NCI-H2196 treated with DMSO at 0.1 percent for 48 hours (cell line): ENCODE data around the gene IDUA.
A peak's percentile ranks its signal among the peaks of the same experiment; 100 is the strongest.
"Not testable (repeated sequence)": the region's sequence is repeated elsewhere in the genome, so short reads cannot be mapped to it uniquely, and the experiment has no call there.

Experiments used
- DNase-seq: peaks from one replicate; lab custom pipeline; 2025; ENCODE audit not compliant: unreplicated experiment; lab: John Stamatoyannopoulos, UW

IDUA gene

DNA sequence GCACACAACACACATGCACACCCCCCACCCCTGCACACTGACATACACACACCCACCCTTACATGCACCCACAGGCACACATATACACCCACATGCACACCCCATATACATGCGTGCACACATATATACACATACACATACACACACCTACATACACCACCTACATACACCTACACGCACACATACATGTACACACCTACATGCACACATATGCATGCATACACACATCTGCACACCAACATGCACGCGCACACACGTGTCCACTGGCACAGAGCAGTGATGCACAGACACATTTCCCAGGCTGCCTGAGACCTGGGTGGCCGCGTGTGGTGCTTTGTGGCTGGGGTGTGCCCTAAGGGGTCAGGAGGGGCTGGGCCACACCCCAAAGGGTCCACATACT lies 56.3 kb downstream of the IDUA start:
- no peak for DNase-seq

DNA sequence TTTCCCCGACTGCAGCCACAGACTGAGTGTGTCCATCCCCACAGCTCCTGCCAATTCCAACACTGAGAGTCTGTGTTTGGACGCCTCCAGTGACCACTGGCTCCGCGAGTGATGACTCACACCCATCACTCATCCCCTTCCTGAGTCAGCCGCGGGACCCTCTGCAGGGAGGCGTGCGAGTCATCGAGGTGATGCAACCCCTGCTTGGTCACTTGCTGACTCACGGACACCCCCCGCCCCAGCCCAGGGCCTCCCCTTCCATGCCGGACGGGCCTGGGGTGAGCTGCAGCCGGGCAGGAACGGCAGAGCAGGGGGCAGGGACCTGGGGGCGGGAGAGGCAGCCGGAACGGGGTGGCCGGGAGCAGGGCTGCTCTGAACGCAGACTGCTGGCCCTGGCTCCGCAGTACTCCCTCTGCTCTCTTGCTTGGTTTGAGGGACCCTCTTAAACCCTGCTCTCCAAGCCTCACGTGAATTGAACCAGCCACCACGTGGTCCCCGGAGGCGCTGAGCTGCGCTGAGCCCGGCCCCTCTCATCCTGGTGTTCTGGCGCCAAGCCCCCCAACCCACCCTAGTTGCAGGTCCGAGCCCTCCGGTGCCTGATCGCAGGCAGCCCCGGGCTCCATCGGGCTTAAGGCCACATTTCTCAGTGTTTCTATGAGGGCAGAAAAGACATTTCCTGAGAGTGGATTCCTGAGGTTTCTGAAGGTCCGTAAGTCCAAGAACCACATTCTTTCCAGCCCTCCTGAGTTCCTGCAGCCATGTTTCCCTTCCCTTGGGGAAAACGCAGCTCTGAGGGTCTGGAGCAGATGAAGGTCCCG lies 57.0 kb downstream of the IDUA start:
- no peak for DNase-seq

DNA sequence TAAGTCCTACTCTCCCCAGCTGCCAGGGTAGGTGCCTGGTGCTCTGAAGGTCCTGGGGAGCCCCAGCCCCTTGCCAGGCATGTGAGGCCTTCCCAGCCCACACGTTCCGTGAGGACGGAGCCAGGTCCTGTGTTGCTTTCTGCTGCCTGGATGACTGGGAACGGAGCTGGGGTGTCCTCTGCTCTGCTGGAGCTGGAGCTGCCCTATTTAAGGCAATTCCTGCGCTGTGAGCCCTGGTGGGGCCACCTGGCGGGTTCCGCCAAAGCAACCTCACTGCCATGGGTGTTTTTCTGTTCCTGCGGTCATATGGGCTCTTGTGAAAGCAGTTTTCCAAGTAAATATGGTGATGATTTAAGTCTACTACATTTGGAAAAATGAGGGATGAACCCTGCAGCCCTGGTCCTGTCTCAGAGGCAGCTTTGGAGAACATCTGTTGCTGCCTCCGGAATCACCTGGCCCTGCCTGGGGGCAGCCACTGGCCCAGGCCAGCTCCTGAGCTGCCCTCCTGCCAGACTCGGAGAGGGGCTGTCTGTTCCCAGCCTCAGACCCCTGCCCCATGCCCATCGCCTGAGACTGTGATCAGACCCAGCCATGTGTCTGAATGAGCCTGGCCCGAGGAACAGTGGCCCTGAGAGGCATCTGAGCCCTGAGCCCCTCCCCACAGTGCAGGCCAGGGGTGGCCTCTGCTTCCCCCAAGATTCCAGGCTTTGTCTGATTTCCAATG lies 57.8 kb downstream of the IDUA start:
- no peak for DNase-seq

DNA sequence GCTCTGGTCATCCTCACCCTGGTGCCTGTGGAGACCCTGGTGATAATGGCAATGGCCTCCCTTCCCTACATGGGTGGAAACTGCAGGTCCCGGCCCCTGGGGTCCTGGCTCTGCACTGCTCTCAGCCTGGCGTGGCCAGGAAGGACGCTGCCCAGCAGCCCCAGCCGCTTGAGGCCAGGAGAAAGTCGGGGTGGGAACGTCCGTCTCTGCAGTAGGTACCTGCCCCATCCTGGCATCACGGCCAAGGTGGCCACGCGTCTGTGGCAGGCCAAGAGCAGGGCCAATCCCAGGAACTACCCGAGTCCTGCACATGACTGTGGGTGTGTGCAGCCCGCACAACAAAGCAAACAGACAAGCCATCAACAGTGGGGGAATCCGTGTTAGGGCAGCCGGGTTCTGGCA lies 58.4 kb downstream of the IDUA start:
- DNase-seq: no peak

DNA sequence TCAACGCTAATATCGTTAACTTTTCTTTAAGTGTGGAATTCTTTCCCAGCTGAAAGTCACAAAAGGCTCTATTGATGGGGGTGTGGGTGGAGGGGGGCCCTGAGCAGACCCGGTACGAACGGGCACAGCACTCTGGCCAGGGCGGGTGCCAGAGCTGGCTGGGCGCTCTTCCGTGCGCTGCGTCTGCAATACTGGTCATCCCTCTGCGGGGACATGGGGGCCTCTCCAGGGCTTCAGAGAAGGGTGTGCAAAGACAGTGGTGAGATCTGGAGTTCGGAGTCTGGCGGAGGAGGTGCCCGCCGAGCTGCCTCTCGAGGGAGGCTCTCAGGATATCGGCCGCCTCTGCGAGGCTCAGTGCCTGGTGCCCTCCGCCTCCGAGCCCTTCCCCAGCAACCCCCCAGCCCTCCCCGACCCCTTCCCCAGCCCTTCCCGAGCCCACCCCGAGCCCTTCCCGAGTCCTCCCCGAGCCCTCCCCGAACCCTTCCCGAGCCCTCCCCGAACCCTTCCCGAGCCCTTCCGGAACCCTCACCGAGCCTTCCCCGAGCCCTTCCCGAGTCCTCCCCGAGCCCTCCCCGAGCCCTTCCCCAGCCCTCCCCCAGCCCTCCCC lies 58.9 kb downstream of the IDUA start:
- no peak for DNase-seq

DNA sequence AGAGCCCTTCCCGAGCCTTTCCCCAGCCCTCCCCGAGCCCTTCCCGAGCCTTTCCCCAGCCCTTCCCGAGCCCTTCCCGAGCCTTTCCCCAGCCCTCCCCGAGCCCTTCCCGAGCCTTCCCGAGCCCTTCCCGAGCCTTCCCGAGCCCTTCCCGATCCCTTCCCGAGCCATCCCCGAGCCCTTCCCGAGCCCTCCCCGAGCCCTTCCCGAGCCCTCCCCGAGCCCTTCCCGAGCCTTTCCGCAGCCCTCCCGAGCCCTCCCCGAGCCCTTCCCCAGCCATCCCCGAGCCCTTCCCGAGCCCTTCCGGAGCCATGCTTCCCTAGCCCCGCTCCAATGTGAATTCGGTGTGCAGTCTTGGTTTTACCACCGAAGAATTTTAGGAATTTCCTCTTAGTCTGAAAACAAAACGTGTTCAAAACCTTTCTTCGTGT lies 59.8 kb downstream of the IDUA start:
- peak; percentile 38 for DNase-seq

DNA sequence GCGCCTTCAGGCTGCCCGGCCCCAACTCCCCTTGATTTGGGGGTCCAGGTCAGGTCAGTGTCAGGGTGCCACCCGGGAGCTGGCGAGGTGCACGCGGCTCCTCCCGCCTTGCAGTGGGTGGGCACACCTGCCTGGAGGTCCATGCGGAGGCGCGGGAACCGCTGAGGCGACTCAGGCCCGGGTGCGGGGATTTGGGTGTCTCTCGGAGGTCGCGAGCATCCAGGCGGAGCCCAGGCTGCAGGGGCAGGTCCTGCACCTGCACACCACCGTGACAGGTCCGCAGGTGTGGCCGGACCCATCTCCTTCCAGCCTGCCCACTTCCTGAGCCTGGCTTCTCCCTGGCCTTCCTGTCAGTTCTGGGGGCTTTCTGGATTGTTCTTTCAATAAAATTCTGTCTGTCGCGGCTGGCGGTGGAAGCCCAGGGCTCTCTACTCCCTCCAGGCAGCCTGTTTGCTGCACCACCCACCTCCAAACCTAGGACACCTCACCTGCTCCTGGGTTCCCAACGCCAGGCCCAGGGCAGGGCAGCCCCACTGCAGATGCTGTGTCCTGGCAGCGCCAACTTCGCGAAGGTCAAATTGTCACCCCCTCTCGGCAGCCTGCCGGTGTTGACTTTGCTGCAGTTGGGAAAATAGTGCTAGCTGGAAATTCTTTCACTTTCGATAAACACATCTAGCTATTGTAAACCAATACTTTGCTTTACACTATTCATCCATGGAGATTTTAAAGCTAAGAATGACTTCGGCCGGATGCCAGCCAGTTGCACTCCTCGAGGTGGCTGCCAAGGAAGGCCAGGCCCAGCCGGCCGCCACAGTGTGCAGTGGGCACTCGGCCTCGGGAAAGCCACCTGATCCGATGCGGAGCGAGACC lies 60.5 kb downstream of the IDUA start:
- no peak for DNase-seq

DNA sequence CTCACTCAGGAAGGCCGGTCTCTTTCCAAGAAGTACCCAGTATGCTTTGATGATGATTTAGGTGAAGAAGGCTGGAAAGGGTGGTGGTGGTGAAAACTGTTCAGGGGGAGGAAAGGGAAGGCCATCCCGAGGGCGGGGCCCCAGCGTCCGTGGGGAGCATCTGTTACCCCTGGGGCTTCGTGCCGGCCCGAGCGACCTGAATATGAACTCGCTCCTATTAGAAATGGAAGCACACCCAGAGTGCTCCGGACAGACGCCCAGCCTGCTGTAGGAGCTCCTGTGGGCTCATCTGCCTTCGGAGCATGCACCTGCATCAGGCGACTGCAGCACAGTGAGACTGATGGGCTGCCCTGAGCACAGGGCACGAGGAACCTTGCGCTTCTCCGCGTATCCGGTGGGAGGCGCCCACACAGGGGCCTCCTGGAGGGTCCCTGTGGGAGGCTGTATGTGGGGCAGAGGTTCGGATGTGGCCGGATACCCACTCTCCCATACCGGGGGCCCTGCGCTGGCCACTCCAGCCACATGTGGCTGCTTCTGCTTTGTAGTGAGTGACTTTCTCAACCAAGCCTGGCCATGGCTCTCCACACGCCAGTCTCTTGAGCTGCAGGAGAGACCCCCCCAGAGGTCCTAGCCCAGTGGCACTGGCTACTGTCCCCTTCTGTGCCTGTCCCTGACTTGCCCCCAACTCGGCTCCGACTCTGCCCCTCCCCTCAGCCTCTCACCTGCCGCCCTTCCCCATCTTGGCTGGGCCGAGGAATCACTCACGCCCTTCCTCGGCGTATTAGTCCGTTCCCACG lies 61.3 kb downstream of the IDUA start:
- DNase-seq: no peak

DNA sequence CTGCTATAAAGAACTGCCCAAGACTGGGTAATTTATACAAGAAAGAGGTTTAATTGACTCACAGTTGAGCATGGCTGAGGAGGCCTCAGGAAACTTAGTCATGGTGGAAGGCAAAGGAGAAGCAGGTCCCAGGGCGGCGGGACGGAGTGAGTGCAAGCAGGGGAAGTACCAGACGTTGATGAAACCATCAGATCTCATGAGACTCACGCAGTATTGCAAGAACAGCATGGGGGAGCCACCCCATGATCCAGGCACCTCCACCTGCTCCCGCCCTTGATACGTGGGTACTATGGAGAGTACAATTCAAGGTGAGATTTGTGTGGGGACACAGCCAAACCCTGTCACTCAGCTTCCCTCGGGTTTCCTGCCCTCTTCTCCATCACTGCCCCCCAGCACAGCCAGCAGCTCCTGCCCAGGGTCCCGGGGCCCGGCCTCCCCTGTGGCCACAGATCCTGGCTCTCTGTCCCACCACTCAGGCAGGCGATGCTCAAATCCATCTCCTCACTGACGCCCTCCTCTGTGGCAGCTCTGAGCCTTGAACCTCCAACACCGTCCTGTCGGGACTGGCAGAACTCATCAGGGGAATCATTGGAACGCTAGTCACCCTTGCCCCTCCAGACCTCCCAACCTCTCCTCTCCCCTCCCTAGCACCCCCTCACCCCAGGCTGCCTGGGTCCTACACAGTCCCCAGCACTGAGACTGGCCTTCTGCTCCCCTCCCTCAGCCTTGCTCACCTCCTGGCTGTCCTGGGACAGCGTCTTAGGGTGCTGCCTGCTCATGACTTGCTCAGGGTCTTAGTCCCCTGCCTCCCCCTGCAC lies 62.1 kb downstream of the IDUA start:
- DNase-seq: no peak

DNA sequence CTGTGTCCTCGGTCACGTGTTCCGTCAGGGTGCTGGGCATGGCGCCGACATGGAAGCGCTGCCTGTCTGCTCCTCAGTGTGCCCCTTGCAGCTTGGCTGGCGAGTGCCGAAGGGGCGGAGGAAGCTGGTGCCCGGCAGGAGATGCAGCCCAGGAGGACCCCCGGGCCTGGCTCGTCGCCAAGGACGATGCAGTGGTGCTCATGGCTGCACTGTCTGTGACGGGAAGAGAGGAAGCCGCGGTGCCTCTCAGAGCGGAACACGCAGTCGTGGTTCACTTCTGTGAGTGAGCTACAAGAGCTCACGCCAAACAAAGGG lies 62.7 kb downstream of the IDUA start:
- DNase-seq: no peak

DNA sequence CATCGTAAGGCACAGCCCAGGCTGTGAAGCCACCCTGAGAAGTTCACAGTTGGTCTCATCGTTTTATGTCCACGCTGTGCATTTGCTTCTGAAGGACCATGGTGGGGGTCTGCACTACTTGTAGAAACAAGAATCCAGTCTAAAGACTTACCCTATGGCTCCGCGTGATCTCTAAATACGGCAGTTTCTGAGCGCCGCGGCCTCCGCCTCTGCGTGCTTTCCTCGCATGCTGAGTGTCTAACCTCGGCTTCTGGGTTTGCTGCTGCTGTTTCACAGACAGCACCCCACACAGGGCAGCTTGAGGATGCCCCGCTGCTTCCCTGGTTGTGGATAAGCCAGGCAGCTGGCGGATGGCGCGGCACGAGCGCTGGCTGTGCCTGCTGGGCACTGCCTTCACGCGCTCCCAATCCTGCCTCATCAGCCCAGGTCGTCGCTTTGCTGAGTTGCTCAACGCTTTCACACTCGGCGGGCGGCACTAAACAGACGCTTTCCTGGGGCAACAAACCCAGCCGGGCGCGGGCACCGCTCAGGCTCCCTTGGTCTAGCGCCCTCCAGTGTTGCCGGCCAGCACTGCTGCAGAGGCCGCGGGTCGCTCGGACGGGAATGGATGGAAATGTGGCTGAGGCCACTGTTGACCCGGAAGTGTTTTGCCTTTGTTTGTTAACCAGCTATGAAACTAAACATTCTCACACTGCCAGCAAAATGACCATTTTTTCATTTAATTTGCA lies 63.8 kb downstream of the IDUA start:
- no peak for DNase-seq

DNA sequence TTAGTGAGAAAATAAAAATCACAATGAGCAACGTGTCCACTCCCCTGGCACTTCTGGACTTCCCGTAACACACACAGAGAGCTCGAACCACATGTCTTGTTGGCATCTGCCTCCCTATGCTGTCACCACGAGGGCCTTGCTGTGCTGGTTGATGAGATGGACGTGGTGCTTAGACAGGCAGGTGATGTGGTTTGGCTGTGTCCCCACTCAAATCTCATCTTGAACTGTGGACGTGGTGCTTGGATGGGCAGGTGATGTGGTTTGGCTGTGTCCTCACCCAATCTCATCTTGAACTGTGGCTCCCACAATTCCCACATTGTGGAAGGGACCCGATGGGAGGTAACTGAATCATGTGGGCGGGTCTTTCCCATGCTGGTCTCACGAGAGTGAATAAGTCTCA lies 64.6 kb downstream of the IDUA start:
- DNase-seq: no peak

DNA sequence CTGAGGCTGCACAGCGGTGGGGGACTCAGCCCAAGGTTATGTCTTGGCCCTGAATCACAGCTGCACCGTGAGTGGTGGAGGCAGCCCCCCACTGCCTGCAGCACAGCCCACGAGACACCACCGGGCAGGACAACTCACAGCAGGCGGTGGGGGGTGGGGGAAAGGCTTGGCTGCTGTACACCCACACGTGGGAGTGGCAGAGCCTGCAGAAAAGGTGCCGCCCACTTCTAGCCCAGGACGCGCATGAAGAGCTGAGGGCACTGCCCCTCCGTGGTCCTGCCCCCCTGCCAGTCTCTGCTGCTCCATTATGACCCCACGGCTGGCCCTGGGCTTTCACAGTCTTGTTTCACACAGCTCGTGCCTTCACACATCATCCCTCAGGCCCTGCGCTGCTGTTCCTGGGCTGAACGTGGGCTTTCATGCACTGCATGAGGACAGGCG lies 65.4 kb downstream of the IDUA start:
- no peak for DNase-seq

DNA sequence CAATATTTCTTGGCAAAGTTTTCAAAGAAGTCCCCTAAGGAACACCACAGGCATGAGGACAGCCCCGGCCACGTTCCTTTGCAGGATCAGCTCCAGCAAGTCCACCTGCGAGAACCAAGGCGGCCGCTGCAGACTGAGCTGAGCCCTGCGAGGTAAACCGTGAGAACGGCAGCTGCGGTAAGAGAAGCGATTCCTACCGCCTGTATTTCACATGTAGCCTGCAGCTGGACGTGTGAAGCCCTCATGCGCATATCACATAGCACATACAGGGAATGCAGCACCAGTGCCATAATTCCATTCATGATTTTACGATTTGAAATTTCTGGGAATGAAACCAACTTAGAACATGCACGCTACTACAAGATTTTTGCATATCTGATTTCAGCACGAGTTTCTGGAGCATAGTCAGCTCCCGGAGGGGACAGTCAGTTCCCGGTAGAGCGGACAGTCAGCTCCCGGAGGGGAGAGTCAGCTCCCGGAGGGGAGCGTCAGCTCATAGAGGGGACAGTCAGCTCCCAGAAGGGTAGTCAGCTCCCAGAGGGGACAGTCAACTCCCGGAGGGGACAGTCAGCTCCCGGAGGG lies 66.3 kb downstream of the IDUA start:
- DNase-seq: no peak

DNA sequence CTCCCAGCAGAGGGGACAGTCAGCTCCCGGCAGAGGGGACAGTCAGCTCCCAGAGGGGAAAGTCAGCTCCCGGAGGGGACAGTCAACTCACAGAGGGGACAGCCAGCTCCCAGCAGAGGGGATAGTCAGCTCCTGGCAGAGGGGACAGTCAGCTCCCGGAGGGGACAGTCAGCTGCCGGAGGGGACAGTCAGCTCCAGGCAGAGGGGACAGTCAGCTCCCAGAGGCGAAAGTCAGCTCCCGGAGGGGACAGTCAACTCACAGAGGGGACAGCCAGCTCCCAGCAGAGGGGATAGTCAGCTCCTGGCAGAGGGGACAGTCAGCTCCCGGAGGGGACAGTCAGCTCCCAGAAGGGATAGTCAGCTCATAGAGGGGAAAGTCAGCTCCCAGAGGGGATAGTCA lies 67.0 kb downstream of the IDUA start:
- not testable (repeated sequence) for DNase-seq
